ENCODE measurements around the gene ARID5B.
A peak's percentile ranks its signal among the peaks of the same experiment; 100 is the strongest.

ARID5B gene

DNA sequence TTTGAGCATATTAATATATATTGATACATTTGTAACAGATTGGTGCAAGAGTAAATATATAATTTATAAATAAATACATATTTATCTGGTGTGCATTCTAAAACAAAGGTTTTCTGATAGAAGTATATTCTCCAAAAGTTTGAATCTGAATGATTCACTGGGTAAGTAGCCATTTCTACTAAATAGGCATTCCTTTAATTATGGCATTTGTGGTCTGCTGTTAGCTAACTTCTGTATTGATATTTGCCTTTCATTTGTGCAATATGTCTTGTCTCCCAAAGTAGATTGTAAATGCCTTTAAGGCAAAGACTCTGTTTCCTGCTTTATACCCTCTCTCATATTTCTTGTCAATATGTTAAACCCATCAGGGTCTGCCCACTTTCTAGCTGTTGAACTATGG is 11.1 kb upstream of the ARID5B start:
- ChIA-PET CTCF (interaction anchor here (0.6 to 1.4 kb wide), 2 partner anchors 10 to 1085 kb away, joined by 3 read pairs; no protein-coding TSS in a partner anchor), POLR2A (no interaction called here)
- H3K27ac ChIP-seq (ENCODE audit: extremely low read depth, low read depth, low read length): no peak overlapping the region

DNA sequence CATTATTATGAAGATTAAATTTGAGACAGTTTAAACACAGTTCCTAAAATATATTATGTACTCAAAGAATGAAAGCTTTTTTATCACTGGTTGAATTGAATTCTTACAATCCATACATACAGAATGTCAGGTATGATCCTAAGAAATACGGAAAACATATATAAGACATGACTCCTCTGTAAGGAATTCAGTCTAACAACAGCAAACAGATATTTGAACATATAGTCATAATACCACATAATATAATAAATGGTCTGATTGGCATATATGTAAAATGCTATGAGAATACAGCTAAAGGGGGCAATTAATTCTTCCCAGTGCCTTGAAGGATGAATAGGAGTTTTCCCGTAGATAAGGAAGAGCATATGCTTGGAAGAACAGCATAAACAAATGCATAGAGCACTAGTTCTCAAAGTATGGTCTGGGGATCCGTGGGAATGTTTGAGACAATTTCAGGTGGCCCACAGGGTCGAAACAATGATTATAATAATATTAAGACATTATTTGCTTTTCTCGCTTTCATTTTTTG is 10.6 kb upstream of the ARID5B start:
- Histone ChIP-seq H3K9me3 (ENCODE audit: control insufficient read depth, insufficient read depth, low read depth, low read length) (no peaks in the 10 kb centered on the region), H3K36me3 (ENCODE audit: control insufficient read depth in 2 of 2, insufficient read depth in 1 of 2, low read length in 2 of 2) (no peaks in the 10 kb centered on the region), H3K4me3 (ENCODE audit: low read depth, low read length) (no peak overlapping the region), H3K27ac (ENCODE audit: extremely low read depth, low read depth, low read length) (no peak overlapping the region), H3K4me1 (ENCODE audit: control insufficient read depth, insufficient read depth, low read length) (no peaks in the 10 kb centered on the region)
- ChIA-PET POLR2A (no interaction called here), CTCF (interaction anchor here (0.6 to 1.4 kb wide), 3 partner anchors 10 to 1085 kb away, joined by 3 read pairs; no protein-coding TSS in a partner anchor)
- TF ChIP-seq ZNF48 (tag by site-specific recombination; IDR thresholded peaks at IDR 0.05): no peak
- peak; percentile 68; the same call in 1 of the 2 replicates for TF ChIP-seq ZFP3 (tag by site-specific recombination; IDR thresholded peaks at IDR 0.05; ENCODE audit: low read depth)

More for the DNA sequence above, 11.1 kb upstream of the ARID5B start:
- H3K4me1 ChIP-seq (ENCODE audit: control insufficient read depth, insufficient read depth, low read length): no peaks in the 10 kb centered on the region
- no peak overlapping the region for H3K4me3 ChIP-seq (ENCODE audit: low read depth, low read length)
- TF ChIP-seq KLF1 (tag by site-specific recombination; IDR thresholded peaks at IDR 0.05): no peak
- H3K9me3 ChIP-seq (ENCODE audit: control insufficient read depth, insufficient read depth, low read depth, low read length): no peaks in the 10 kb centered on the region
- no peaks in the 10 kb centered on the region for H3K36me3 ChIP-seq (ENCODE audit: control insufficient read depth in 2 of 2, insufficient read depth in 1 of 2, low read length in 2 of 2)

DNA sequence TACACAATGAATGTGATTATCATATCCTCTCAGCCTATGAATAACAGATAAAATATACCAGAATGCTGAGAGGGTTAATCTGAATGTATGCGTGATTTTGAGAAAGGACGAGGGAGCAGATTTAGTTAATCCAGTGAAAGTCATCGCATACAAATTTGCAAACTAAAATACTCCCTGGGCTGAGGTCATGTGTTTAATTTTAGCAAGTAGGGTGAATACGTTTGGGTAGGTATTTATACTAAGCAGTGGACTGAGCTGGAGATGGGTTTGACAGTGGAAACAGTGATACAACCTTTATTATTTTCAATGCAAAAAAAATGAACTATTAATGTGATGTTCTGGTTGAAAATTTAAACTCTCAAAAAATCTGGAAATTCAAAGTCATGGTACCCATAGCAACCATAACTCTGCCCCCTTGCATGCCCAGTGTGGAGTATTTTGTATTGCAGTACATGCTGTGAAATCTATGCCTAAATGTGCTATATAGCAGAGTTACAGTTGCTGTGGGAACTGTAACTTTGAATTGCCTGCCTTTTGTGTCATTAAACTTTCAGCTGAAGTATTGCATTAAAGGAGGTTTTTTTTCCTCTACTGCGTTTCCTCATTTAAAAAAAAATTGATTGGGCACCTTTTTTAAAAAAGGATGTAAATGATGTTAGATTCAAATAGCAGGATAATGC is 9.5 kb upstream of the ARID5B start:
- CTCF ChIA-PET: no interaction called here
- TF ChIP-seq, protein P1, sequence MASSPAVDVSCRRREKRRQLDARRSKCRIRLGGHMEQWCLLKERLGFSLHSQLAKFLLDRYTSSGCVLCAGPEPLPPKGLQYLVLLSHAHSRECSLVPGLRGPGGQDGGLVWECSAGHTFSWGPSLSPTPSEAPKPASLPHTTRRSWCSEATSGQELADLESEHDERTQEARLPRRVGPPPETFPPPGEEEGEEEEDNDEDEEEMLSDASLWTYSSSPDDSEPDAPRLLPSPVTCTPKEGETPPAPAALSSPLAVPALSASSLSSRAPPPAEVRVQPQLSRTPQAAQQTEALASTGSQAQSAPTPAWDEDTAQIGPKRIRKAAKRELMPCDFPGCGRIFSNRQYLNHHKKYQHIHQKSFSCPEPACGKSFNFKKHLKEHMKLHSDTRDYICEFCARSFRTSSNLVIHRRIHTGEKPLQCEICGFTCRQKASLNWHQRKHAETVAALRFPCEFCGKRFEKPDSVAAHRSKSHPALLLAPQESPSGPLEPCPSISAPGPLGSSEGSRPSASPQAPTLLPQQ (tag by site-specific recombination; IDR thresholded peaks at IDR 0.05): no peak
- TF ChIP-seq ZIC2 (tag by site-specific recombination; IDR thresholded peaks at IDR 0.05): no peak
- no peak for TF ChIP-seq ZNF394 (tag by site-specific recombination; IDR thresholded peaks at IDR 0.05; ENCODE audit: borderline replicate concordance)
- no peak for TF ChIP-seq ZNF2 (tag by site-specific recombination; IDR thresholded peaks at IDR 0.05)
- no peak for TF ChIP-seq ZNF175 (tag by site-specific recombination; IDR thresholded peaks at IDR 0.05)
- TF ChIP-seq ZNF23 (tag by site-specific recombination; IDR thresholded peaks at IDR 0.05; ENCODE audit: borderline replicate concordance): no peak
- TF ChIP-seq, protein P2, sequence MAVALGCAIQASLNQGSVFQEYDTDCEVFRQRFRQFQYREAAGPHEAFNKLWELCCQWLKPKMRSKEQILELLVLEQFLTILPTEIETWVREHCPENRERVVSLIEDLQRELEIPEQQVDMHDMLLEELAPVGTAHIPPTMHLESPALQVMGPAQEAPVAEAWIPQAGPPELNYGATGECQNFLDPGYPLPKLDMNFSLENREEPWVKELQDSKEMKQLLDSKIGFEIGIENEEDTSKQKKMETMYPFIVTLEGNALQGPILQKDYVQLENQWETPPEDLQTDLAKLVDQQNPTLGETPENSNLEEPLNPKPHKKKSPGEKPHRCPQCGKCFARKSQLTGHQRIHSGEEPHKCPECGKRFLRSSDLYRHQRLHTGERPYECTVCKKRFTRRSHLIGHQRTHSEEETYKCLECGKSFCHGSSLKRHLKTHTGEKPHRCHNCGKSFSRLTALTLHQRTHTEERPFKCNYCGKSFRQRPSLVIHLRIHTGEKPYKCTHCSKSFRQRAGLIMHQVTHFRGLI (tag by site-specific recombination; IDR thresholded peaks at IDR 0.05): no peak
- TF ChIP-seq ZNF274 (IDR thresholded peaks at IDR 0.05; ENCODE audit: low read length): no peak
- no peak for TF ChIP-seq ZNF274 (tag by site-specific recombination; IDR thresholded peaks at IDR 0.05; ENCODE audit: borderline replicate concordance)
- TF ChIP-seq, protein P3, sequence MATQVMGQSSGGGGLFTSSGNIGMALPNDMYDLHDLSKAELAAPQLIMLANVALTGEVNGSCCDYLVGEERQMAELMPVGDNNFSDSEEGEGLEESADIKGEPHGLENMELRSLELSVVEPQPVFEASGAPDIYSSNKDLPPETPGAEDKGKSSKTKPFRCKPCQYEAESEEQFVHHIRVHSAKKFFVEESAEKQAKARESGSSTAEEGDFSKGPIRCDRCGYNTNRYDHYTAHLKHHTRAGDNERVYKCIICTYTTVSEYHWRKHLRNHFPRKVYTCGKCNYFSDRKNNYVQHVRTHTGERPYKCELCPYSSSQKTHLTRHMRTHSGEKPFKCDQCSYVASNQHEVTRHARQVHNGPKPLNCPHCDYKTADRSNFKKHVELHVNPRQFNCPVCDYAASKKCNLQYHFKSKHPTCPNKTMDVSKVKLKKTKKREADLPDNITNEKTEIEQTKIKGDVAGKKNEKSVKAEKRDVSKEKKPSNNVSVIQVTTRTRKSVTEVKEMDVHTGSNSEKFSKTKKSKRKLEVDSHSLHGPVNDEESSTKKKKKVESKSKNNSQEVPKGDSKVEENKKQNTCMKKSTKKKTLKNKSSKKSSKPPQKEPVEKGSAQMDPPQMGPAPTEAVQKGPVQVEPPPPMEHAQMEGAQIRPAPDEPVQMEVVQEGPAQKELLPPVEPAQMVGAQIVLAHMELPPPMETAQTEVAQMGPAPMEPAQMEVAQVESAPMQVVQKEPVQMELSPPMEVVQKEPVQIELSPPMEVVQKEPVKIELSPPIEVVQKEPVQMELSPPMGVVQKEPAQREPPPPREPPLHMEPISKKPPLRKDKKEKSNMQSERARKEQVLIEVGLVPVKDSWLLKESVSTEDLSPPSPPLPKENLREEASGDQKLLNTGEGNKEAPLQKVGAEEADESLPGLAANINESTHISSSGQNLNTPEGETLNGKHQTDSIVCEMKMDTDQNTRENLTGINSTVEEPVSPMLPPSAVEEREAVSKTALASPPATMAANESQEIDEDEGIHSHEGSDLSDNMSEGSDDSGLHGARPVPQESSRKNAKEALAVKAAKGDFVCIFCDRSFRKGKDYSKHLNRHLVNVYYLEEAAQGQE (tag by site-specific recombination; IDR thresholded peaks at IDR 0.05): no peak
- TF ChIP-seq, protein P4, sequence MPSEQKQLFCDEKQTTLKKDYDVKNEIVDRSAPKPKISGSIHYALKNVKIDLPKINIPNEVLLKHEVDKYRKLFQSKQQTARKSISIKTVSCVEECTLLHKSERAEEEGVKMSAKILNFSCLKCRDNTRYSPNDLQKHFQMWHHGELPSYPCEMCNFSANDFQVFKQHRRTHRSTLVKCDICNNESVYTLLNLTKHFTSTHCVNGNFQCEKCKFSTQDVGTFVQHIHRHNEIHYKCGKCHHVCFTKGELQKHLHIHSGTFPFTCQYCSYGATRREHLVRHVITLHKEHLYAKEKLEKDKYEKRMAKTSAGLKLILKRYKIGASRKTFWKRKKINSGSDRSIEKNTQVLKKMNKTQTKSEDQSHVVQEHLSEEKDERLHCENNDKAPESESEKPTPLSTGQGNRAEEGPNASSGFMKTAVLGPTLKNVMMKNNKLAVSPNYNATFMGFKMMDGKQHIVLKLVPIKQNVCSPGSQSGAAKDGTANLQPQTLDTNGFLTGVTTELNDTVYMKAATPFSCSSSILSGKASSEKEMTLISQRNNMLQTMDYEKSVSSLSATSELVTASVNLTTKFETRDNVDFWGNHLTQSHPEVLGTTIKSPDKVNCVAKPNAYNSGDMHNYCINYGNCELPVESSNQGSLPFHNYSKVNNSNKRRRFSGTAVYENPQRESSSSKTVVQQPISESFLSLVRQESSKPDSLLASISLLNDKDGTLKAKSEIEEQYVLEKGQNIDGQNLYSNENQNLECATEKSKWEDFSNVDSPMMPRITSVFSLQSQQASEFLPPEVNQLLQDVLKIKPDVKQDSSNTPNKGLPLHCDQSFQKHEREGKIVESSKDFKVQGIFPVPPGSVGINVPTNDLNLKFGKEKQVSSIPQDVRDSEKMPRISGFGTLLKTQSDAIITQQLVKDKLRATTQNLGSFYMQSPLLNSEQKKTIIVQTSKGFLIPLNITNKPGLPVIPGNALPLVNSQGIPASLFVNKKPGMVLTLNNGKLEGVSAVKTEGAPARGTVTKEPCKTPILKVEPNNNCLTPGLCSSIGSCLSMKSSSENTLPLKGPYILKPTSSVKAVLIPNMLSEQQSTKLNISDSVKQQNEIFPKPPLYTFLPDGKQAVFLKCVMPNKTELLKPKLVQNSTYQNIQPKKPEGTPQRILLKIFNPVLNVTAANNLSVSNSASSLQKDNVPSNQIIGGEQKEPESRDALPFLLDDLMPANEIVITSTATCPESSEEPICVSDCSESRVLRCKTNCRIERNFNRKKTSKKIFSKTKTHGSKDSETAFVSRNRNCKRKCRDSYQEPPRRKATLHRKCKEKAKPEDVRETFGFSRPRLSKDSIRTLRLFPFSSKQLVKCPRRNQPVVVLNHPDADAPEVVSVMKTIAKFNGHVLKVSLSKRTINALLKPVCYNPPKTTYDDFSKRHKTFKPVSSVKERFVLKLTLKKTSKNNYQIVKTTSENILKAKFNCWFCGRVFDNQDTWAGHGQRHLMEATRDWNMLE (tag by site-specific recombination; conservative IDR thresholded peaks at IDR 0.05; ENCODE audit: low read depth): no peak
- TF ChIP-seq ZNF10 (tag by site-specific recombination; IDR thresholded peaks at IDR 0.05): no peak
- Histone ChIP-seq H3K36me3 (ENCODE audit: control insufficient read depth in 2 of 2, insufficient read depth in 1 of 2, low read length in 2 of 2) (no peaks in the 10 kb centered on the region), H3K9me3 (ENCODE audit: control insufficient read depth, insufficient read depth, low read depth, low read length) (no peaks in the 10 kb centered on the region), H3K4me3 (ENCODE audit: low read depth, low read length) (no peak overlapping the region), H3K27ac (ENCODE audit: extremely low read depth, low read depth, low read length) (no peak overlapping the region), H3K4me1 (ENCODE audit: control insufficient read depth, insufficient read depth, low read length) (no peaks in the 10 kb centered on the region; the same call in 1 of the 2 replicates)
- POLR2A ChIA-PET: no interaction called here

Data from HEK293 (cell line).